Tibial nerve (tissue), 4 donors: ENCODE results near the gene ZNF891. TPM values are rescaled to one million over a fixed set of nuclear protein-coding genes. Genes with fewer than 3 reads are reported as not detected.

ENCODE experiments used
- DNase-seq, 2 donors: peaks; one replicate each; pipeline ENCODE4 v3.0.0-alpha.2; 2019; ENCODE audit warnings: low spot score in 2 of 2
- H3K27ac ChIP-seq, 4 donors: fragments of 200-600 bp; sonication (generic) in 3 of 4; one replicate each; pipeline ENCODE4 v1.5.1; 2017 to 2019; ENCODE audit warnings: mild to moderate bottlenecking in 1 of 4
- H3K27me3 ChIP-seq, 2 donors: fragments of 200-600 bp; sonication (generic) in 1 of 2; one replicate each; pipeline versions ENCODE4 v1.5.1 to v1.6.0; 2017 to 2019
- H3K36me3 ChIP-seq, 3 donors: fragments of 200-600 bp; sonication (generic); one replicate each; pipeline ENCODE4 v1.5.1; 2018 to 2019
- H3K4me1 ChIP-seq, 4 donors: fragments of 200-600 bp; sonication (generic) in 3 of 4; one replicate each; pipeline ENCODE4 v1.5.1; 2017 to 2019
- H3K4me3 ChIP-seq, 4 donors: fragments of 200-600 bp; sonication (generic) in 3 of 4; one replicate each; pipeline ENCODE4 v1.5.1; 2017 to 2019; ENCODE audit warnings: mild to moderate bottlenecking in 1 of 4, moderate library complexity in 1 of 4
- H3K9me3 ChIP-seq, 4 donors: fragments of 200-600 bp; sonication (generic) in 3 of 4; one replicate each; pipeline ENCODE4 v1.5.1; 2017 to 2019
- EP300 ChIP-seq, 2 donors: sonication (generic); formaldehyde crosslinking; IDR thresholded peaks; one replicate each; pipeline ENCODE4 v1.6.1; 2017; ENCODE audit warnings: antibody characterized with exemption in 2 of 2, mild to moderate bottlenecking in 1 of 2
- POLR2A ChIP-seq, 2 donors: fragments of 450-650 bp; IDR thresholded peaks; one replicate each; pipeline ENCODE4 v1.6.1; 2017; ENCODE audit warnings: antibody characterized with exemption in 2 of 2, mild to moderate bottlenecking in 2 of 2, moderate library complexity in 2 of 2
- WGBS, 2 donors: methylation state at CpG; one replicate each; pipeline ENCODE4 v1.1.5; 2018; 5-methylcytosine and 5-hydroxymethylcytosine counted together
- total RNA-seq, 4 donors: library from RNA; depleted of rRNA; stranded (reverse); fragments of >200 nt; gene quantifications; one replicate each; pipeline ENCODE4 v1.1.0, GENCODE V29; 2016
- TF ChIP-seq, protein P1 (sequence below), 5 experiments: fragments of 200-600 bp in 3 of 5; fragments of 450-650 bp in 2 of 5; sonication (generic) in 3 of 5; IDR thresholded peaks; one replicate each; pipeline ENCODE4 v1.5.1; 2016 to 2019; ENCODE audit warnings: antibody characterized with exemption in 5 of 5, mild to moderate bottlenecking in 3 of 5, moderate library complexity in 2 of 5

Gene ZNF891
- total RNA-seq, 4 donors from 2014 or later, result 5.1 to 5.9 (median 5.4) TPM

GRCh38 chr12:133145981-133146380 is 15.9 kb upstream of the ZNF891 start:
- Histone ChIP-seq H3K4me3 (no peak overlapping the region), H3K27ac (no peak overlapping the region), H3K9me3 (peaks cover 0 to 100% (median 45%) of the 10 kb centered on the region in 4 donors), H3K27me3 (no peaks in the 10 kb centered on the region), H3K4me1 (no peaks in the 10 kb centered on the region), H3K36me3 (peaks cover 2 to 99% (median 35%) of the 10 kb centered on the region in 3 donors)
- 94 to 100% methylated on average over 2 of the region's 2 CpGs for WGBS, 2 donors
- no peak for DNase-seq
- TF ChIP-seq EP300 (IDR thresholded peaks at IDR 0.05), result no peak
- TF ChIP-seq POLR2A (IDR thresholded peaks at IDR 0.05), result no peak
- TF ChIP-seq, protein P1, sequence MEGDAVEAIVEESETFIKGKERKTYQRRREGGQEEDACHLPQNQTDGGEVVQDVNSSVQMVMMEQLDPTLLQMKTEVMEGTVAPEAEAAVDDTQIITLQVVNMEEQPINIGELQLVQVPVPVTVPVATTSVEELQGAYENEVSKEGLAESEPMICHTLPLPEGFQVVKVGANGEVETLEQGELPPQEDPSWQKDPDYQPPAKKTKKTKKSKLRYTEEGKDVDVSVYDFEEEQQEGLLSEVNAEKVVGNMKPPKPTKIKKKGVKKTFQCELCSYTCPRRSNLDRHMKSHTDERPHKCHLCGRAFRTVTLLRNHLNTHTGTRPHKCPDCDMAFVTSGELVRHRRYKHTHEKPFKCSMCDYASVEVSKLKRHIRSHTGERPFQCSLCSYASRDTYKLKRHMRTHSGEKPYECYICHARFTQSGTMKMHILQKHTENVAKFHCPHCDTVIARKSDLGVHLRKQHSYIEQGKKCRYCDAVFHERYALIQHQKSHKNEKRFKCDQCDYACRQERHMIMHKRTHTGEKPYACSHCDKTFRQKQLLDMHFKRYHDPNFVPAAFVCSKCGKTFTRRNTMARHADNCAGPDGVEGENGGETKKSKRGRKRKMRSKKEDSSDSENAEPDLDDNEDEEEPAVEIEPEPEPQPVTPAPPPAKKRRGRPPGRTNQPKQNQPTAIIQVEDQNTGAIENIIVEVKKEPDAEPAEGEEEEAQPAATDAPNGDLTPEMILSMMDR (IDR thresholded peaks at IDR 0.05), result no peak

DNA sequence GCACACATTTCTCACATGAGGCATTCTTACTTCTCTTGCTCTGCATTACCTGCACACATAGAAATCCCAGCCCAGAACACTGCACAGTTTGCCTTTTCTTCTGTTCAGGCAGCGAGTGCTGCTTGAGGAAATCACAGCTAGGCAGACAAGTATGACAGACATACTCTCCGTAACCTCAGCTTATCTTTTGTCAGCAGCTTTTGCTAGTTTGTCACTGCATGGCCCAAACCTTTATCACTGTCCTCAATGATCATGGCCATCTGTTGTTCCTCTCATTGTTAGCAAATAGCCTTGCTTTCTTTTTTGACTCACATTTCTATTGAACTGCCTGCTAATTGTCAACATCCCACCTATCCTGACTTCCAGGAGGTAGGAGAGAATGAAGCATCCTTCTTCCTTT is 5.7 kb upstream of the ZNF891 start:
- H3K36me3 ChIP-seq, result peaks cover 0 to 91% (median 23%) of the 10 kb centered on the region in 3 donors

GRCh38 chr12:133130808-133131128 is 694 bp upstream of the ZNF891 start:
- peaks cover 4 to 71% (median 6%) of the 10 kb centered on the region in 3 donors for H3K36me3 ChIP-seq
- WGBS, 2 donors, result 1% methylated on average over 17 of the region's 17 CpGs

More for the DNA sequence above, 5.7 kb upstream of the ZNF891 start:
- Histone ChIP-seq H3K4me3 (no peak overlapping the region), H3K9me3 (peaks cover 4 to 92% (median 38%) of the 10 kb centered on the region in 4 donors), H3K27ac (no peak overlapping the region), H3K4me1 (peaks cover 0 to 10% (median 3%) of the 10 kb centered on the region in 4 donors), H3K27me3 (no peaks in the 10 kb centered on the region)
- TF ChIP-seq EP300 (IDR thresholded peaks at IDR 0.05), result no peak
- TF ChIP-seq POLR2A (IDR thresholded peaks at IDR 0.05), result no peak
- TF ChIP-seq, protein P1 (IDR thresholded peaks at IDR 0.05), result no peak
- 95 to 100% methylated on average over 2 of the region's 2 CpGs for WGBS, 2 donors
- no peak for DNase-seq

DNA sequence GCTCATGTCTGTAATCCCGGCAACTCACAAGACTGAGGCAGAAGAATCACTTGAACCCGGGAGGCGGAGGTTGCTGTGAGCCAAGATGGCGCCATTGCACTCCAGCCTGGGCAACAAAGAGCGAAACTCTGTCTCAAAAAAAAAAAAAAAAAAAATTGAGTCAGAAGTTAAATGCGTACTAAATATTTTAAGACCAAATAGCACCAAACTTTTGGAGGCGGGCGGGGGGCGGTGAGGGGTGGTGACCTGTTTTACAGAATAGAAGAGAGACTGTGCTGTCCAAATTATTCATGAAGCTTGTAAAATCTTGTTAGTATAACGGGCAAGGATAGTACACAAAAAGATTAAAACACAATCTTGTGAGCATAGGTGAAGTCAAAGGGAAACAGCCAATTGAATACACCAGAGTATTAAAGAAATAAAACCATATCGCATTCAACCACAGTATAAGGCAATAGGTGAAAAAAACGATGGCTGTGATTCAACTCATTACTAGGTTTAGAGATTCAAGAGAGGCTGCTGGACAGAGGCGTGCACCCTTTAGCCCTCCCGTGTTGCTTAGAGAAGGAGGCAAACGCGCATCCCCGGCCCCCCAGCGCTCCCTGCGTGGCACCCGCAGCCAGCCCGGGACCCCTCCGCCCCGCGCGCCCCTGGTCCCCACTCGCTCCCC is 571 bp downstream of the ZNF891 start:
- Histone ChIP-seq H3K27me3 (no peaks in the 10 kb centered on the region), H3K27ac (peak overlapping the region; percentile 91 to 97 (median 96)), H3K9me3 (peaks cover 5 to 76% (median 37%) of the 10 kb centered on the region in 4 donors), H3K36me3 (peaks cover 4 to 71% (median 5%) of the 10 kb centered on the region in 3 donors), H3K4me1 (peaks cover 0 to 14% (median 3%) of the 10 kb centered on the region in 4 donors), H3K4me3 (peak overlapping the region; percentile 90 to 96 (median 92))
- WGBS, 2 donors, result 28 to 32% methylated on average over 19 to 21 of the region's 26 CpGs
- DNase-seq, result no peak
- no peak for TF ChIP-seq POLR2A (IDR thresholded peaks at IDR 0.05)
- no peak for TF ChIP-seq EP300 (IDR thresholded peaks at IDR 0.05)
- TF ChIP-seq, protein P1 (IDR thresholded peaks at IDR 0.05), result no peak

More at GRCh38 chr12:133130808-133131128, 694 bp upstream of the ZNF891 start:
- TF ChIP-seq EP300 (IDR thresholded peaks at IDR 0.05) (peak in 1 of 2 donors; percentile 18), POLR2A (IDR thresholded peaks at IDR 0.05) (no peak)
- peaks cover 0 to 76% (median 30%) of the 10 kb centered on the region in 4 donors for H3K9me3 ChIP-seq
- DNase-seq, result peak in 1 of 2 donors; percentile 43
- H3K4me3 ChIP-seq, result peak overlapping the region; percentile 90 to 96 (median 92)
- H3K27me3 ChIP-seq, result no peaks in the 10 kb centered on the region
- peaks cover 0 to 14% (median 3%) of the 10 kb centered on the region in 4 donors for H3K4me1 ChIP-seq
- H3K27ac ChIP-seq, result peak overlapping the region; percentile 91 to 97 (median 96)

GRCh38 chr12:133124674-133125073 is 5.4 kb downstream of the ZNF891 start:
- H3K9me3 ChIP-seq, result peaks cover 22 to 95% (median 60%) of the 10 kb centered on the region in 4 donors
- H3K36me3 ChIP-seq, result peaks cover 8 to 91% (median 15%) of the 10 kb centered on the region in 3 donors
- 96% methylated on average over 2 of the region's 2 CpGs for WGBS, 2 donors

More at GRCh38 chr12:133124674-133125073, 5.4 kb downstream of the ZNF891 start:
- Histone ChIP-seq H3K27me3 (no peaks in the 10 kb centered on the region), H3K4me3 (no peak overlapping the region), H3K4me1 (peaks cover 0 to 4% (median 0%) of the 10 kb centered on the region in 4 donors), H3K27ac (no peak overlapping the region)
- TF ChIP-seq EP300 (IDR thresholded peaks at IDR 0.05) (no peak), POLR2A (IDR thresholded peaks at IDR 0.05) (no peak)
- TF ChIP-seq, protein P1 (IDR thresholded peaks at IDR 0.05), result no peak
- no peak for DNase-seq
